ENCODE results near the gene STRIP2.

- TF ChIP-seq CTCF (optimal IDR thresholded peaks at IDR 0.05 in 1 of 3, IDR thresholded peaks at IDR 0.05 in 1 of 3, conservative IDR thresholded peaks at IDR 0.05 in 1 of 3; ENCODE audit: extremely low read depth in 1 of 3, insufficient read depth in 2 of 3, low read length in 3 of 3): no peak
- no peak for TF ChIP-seq EZH2 (IDR thresholded peaks at IDR 0.05; ENCODE audit: low read length)
Observed at GRCh38 chr7:129461809-129462208, 27.6 kb downstream of the STRIP2 start.
